ENCODE results near the gene KLHL30.
A peak's percentile ranks its signal among the peaks of the same experiment; 100 is the strongest.

KLHL30 gene, protein sequence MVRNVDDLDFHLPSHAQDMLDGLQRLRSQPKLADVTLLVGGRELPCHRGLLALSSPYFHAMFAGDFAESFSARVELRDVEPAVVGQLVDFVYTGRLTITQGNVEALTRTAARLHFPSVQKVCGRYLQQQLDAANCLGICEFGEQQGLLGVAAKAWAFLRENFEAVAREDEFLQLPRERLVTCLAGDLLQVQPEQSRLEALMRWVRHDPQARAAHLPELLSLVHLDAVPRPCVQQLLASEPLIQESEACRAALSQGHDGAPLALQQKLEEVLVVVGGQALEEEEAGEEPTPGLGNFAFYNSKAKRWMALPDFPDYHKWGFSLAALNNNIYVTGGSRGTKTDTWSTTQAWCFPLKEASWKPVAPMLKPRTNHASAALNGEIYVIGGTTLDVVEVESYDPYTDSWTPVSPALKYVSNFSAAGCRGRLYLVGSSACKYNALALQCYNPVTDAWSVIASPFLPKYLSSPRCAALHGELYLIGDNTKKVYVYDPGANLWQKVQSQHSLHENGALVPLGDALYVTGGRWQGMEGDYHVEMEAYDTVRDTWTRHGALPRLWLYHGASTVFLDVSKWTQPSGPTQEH

DNA sequence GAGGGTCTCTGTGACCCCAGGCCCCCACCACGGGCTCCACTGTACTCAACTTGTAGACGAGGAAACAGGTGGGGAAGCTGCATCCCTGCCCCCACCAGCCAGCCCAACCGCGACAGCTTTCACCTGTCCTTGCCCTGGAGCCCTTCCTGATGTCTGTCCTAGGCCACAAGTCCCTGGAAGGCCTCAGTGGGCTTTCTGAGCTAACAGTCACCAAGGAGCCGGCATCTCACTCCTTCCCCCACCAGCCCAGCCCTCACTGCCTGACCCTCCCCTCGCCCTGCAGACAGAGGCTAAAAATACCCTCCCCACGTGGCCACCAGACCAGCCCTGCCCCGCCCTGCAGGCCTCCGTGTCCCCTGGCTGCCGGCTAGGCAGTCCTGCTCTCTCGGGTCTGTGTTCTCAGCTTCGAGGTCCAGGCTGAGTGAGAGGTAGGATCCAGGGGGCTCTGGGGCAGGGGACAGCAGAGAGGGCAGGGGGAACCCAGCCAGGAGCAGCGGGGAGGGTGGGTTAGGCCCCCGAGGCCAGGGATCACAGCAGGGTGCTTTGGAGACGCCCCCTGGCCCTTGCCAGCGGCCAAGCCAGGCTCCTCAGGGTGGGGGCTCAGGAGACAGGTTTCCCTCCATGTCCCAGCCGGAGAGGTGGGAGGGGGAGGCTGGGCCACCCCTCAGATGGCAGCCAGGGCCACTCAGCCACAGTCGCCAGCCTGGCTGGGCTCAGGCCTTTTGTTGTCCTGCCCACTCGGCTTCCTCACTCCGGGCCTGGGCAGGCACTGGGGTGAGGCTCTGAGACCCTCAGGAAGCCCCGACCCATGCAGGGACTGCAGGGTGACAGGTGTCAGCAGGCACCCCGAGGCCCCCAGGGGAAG, at the start of gene KLHL30:
TSS of gene KLHL30 (plus strand) at position 338 of the 865 bp plus-strand sequence. CDS start 2,087 bp downstream, outside the sequence.
- TF ChIP-seq POLR2A (IDR thresholded peaks at IDR 0.05; ENCODE audit: low read length), result no peak
- no peak for TF ChIP-seq GATA1 (IDR thresholded peaks at IDR 0.05; ENCODE audit: low read depth, low read length)

GRCh38 chr2:238090887-238091286, 47.6 kb upstream of the KLHL30 start:
- no peak for DNase-seq
- no peak for TF ChIP-seq GATA1 (IDR thresholded peaks at IDR 0.05; ENCODE audit: low read depth, low read length)
- no peak for TF ChIP-seq POLR2A (IDR thresholded peaks at IDR 0.05; ENCODE audit: low read length)

More for the DNA sequence above, at the start of gene KLHL30:
- DNase-seq, result no peak

DNA sequence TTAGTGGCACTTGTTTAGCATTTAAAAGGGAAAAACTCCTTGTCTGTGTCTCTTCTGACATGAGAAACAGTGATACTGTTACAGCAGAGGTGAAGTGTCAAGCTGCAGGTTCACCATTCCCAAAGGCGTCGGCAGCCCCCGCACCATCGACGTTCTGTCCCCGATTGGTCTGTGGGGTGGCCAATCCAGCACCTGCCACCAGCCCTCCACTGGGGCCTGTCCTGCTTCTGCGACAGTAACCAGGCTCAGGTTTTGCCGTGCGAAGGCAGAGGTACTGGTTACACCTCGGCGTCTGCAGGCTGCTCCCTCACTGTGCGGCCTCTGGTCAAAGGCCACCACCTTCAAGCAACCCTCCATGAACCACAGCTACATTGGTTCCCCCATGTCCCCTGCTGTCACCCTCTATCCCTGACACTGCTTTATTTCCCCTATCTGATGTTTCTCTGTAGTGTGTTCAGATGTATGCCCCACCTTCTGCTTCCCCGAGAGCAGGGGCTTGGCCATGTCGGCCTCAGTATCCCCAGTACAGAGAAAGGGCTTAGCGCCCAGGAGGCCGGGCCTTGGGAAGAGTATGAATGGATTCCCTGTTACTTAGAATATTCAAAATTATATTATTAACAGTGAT, 46.9 kb upstream of the KLHL30 start:
- no peak for DNase-seq
- TF ChIP-seq POLR2A (IDR thresholded peaks at IDR 0.05; ENCODE audit: low read length) (no peak), GATA1 (IDR thresholded peaks at IDR 0.05; ENCODE audit: low read depth, low read length) (no peak)

GRCh38 chr2:238092486-238093035, 45.9 kb upstream of the KLHL30 start:
- DNase-seq, result no peak
- TF ChIP-seq POLR2A (IDR thresholded peaks at IDR 0.05; ENCODE audit: low read length) (no peak), GATA1 (IDR thresholded peaks at IDR 0.05; ENCODE audit: low read depth, low read length) (no peak)

GRCh38 chr2:238093181-238094140, 45.0 kb upstream of the KLHL30 start:
- TF ChIP-seq GATA1 (IDR thresholded peaks at IDR 0.05; ENCODE audit: low read depth, low read length) (no peak), POLR2A (IDR thresholded peaks at IDR 0.05; ENCODE audit: low read length) (no peak)
- DNase-seq, result no peak

DNA sequence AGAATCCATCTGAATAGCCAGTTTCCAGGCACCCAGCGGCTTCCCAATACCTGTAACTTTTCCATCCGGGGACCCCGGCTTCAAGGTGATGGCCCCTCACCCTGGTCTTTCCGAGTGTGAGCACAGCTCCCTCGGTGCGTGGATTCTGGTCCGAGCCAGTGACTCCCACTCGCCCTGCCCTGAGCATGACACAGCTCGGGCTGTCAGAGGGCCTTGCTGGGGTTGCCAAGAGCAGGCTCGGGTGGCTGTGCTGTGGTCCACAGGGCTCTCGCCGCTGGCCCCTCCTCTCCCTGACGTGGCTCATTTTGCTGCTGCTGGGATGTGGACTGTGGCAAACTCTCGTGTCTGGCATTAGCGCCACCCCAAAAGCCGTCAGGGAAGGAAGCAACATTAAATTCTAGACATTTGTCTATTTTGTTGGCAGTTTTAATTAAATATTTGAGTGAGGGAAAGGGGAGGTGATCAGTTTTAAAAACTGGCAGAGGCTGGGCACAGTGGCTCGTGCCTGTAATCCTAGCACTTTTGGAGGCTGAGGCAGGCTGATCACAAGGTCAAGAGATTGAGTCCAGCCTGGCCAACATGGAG, 43.9 kb upstream of the KLHL30 start:
- DNase-seq, result no peak
- no peak for TF ChIP-seq GATA1 (IDR thresholded peaks at IDR 0.05; ENCODE audit: low read depth, low read length)
- no peak for TF ChIP-seq POLR2A (IDR thresholded peaks at IDR 0.05; ENCODE audit: low read length)

- TF ChIP-seq POLR2A (IDR thresholded peaks at IDR 0.05; ENCODE audit: low read length) (no peak), GATA1 (IDR thresholded peaks at IDR 0.05; ENCODE audit: low read depth, low read length) (no peak)
- no peak for DNase-seq
These were observed 43.3 kb upstream of the KLHL30 start for GRCh38 chr2:238095143-238095542.

- no peak for DNase-seq
- TF ChIP-seq GATA1 (IDR thresholded peaks at IDR 0.05; ENCODE audit: low read depth, low read length) (no peak), POLR2A (IDR thresholded peaks at IDR 0.05; ENCODE audit: low read length) (no peak)
These were observed 42.0 kb upstream of the KLHL30 start for GRCh38 chr2:238096311-238097011.

DNA sequence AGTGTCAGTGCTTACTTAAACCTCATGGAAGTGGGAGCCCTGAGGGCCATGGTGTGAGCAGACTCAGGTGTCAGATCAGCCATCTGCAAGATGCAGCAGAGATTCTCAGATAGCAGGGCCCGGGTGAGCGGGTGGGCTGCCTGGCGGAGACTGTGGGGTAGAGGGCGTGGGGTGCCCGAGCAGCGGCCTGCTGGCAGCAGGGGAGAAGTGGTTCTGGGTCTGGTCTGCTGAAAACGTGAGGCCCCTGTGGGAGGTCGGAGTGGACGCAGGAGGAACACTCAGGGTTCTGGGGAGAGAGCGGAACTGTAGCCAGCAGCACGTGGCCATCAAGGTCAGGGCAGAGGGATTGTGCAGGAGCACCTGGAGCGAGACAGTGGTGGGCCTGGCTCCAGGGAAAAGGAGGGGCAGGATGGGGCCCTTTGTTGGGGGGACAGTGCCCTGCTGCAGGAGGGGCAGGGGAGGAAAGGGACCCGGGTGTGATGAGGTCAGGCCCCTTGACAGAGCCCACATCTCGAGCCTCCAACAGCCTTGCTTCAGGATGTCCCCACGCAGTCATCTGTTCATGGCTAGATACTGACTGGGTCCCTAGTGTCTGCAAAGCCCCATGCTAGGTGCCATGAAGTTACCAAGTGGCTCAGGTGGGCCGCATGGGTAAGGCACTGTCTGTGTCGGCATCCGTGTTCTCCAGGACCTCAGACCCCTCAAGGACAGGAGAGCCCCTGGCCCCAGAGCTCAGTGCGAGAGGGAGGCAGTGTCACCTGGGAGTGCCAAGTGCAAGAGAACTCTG, 41.1 kb upstream of the KLHL30 start:
- TF ChIP-seq POLR2A (IDR thresholded peaks at IDR 0.05; ENCODE audit: low read length), result no peak
- no peak for TF ChIP-seq GATA1 (IDR thresholded peaks at IDR 0.05; ENCODE audit: low read depth, low read length)
- DNase-seq, result no peak

DNA sequence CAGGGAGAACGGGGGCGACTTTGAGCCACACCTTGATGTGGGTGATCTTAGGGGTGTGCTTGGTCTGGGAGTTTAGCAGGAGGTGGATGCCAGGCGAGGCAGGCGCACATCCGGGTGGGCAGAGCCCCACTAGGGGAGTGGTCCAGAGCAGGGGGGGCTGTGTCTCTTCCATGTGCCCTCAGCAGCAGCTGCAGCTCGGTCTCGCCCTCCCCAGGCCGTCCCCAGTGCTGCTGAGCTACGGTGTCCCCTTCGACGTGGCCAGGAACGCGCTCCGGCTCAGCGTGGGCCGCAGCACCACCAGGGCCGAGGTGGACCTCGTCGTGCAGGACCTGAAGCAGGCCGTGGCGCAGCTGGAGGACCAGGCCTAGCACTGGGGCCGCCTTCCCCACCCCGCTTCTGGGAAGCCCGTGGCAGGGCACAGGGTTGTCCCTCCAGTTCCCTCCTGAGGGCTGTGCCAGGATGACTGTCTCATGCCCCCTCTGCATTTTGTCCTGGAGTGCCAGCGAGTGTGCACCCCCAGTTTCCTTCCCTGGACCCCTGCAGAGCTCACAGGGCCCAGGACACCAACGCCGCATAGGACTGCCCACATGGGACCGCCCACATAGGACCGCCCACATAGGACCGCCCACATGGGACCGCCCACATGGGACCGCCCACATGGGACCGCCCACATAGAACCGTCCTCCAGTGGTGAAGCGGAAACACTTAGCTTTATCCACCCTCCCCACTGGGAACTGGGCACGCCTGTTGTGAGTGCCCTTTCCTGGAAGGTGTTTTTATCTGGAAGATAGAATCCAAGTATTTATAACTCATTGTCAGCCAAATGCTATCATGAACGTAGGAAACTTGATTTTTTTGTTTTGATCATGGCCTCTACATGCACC, 40.2 kb upstream of the KLHL30 start:
- TF ChIP-seq POLR2A (IDR thresholded peaks at IDR 0.05; ENCODE audit: low read length) (no peak), GATA1 (IDR thresholded peaks at IDR 0.05; ENCODE audit: low read depth, low read length) (no peak)
- DNase-seq, result peak; percentile 84 to 92
